HG03439 (cell line): ENCODE data around the gene SH2D4B.
A peak's percentile ranks its signal among the peaks of the same experiment; 100 is the strongest.

Experiments
- ATAC-seq: cut with Tn5 transposase; IDR thresholded peaks from one replicate; pipeline ENCODE4 v1.9.1; 2021; ENCODE audit warnings: mild to moderate bottlenecking, moderate library complexity; ENCODE audit not compliant: unreplicated experiment

Gene SH2D4B

DNA sequence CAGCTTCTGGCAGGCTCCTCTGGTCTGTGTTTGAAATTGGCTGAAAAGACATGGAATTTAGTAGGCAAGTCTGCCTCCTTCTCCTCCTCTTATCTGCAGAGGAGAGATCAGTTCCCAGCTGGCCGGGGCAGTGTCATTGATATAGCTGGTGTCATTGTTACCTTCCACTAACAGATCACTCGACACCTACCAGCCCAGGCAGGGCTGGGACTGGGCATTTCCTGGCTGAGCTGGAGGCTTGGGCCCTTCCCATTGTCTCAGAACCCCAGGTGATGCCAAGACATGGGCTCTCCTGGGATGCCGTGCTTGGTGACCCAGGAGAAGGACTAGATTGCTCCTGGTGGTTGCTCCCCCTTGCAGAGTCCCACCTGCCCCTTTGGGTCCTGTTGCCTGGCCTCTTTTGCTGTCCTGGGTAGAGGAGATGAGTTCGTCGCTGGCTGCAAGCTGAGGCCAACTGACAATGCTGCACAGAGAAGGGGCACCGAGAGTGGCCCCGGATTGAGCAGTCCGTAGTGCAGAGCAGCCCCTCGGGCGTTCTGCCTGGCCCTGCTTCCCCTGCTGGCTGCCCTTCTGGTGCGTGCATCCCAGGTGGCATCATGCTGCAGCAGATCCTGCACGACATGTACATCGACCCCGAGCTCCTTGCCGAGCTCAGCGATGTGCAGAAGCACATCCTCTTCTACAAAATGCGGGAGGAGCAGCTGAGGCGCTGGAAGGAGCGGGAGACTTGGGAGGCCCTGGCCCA, at the start of gene SH2D4B:
Gene SH2D4B (plus strand): TSS at position 167 of the 745 bp plus-strand sequence. CDS start 430 bp downstream, at position 597.
- no peak for ATAC-seq

DNA sequence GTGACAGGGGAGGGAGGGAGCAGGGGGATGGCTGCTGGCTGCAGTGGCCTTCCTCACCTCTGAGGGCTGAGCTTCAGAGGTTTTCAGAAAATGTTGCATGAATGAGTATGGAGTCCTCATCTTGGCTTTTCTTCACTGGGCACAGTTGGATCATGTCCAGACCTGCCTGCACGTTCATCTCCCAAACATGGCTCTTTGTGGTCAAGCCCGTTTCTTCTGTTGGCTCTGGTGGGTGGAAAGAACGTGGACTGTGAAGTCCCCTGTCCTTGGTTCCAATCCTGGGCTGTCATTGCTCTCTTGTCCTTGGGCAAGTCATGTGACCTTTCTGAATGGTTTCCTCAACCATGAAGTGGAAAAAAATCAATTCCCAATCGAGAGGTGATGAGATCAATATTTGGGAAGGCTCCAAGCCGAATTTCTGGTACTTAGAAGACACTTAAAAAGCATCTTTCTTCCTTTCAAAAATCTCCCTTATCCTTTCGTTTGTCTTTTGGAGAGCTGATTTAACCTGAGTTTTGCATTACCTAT, 49.1 kb upstream of the SH2D4B start:
- ATAC-seq: no peak

DNA sequence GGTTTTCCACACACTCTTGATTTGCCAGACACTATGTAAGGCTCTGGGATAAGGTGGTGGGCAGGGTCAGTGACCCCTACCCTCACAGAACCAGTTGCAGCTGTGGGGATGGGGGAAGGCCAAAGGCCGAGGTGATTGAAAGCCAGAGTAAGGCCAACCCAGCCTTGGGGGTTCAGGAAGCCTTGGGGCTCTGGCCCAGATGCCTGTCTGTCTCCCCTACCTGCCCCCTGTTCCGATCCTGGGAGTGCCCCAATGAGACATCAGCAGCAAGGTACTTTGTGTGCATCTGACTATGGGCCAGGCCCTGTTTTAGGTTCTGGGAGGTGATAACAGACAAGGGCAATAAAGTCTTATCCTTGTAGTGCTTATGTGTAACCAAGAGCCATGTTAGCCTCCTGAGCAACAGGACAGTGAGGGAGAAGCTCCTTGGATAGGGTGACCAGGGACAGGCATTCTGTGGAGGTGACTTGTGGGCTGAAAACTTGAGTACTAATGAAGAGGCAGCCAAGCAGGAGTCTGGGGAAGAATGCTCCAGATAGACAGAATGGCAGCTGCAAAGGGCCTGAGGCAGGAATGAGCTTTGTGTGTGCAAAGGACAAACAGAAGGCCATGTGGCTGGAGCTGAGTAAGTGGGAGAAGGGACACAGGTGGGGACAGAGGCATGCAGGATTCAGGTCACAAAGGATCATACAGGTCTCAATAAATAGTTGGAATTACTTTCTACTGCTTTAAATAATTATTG, 48.2 kb upstream of the SH2D4B start:
- no peak for ATAC-seq

DNA sequence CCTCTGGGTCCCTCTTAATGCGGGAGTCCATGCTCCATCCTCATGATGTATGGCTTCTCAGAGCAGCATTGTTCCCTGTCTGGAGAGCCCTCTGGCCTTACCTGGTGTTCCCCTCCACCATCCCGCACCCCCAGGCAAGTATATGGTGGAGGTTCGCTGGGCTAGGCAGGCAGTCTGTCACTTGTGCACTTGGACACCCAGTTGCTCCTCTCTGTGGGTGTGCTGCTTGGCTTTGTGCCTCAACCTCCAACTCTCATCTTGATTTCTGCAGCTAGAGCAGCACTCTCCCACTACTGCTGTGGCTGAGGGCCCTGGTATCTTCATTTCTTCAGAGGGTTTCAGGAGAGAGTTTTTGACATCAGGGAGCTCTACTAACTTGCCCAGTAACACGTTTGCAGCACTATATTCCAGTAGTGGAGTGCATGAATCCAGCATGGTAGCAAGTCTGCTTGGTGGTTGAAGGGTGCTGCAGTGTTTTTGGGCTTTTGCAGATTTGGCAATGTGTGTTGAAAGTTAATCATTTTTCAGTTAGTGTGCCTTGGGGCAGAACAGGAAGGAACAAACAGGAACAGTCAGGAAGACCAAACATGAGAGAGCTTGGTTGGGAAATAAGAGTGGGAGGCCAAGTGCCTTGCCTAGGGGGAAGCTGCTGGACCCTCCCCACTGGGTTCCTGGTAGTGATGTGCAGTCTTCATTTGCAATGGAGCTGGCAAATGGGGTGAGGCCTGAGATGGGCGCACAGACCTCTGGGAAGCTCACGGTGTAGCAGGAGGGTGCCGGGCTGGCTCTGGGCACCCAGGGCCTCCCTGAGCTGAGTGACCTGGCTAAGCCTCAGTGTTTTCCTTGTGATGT, 46.2 kb upstream of the SH2D4B start:
- no peak for ATAC-seq

DNA sequence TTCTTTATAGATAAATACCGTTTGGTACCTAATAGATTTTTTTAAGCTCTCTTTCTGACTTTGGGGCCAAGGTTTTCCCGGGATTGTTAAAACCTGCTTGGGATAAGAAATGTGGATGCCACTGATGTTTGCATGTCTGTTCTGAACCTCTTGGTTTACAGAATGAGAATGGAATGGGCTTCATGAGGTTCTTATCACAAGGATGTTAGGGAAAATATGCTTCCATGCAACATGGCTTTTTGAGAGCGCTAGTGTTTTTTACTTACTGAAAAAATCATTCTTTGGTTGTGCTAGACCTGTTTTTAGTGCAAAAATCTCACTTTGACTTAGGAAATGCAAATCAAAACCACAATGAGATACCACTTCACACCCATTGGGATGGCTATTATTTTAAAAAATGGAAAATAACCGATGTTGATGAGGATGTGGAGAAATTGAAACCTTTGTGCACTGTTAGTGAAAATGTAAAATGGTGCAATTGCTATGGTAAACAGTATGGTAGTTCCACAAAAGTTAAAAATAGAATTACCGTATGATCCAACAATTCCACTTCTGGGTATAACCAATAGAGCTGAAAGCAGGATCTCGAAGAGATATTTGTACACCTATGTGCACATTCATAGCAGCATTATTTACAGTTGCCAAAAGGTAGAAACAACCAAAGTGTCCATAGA, 44.7 kb upstream of the SH2D4B start:
- ATAC-seq: no peak

DNA sequence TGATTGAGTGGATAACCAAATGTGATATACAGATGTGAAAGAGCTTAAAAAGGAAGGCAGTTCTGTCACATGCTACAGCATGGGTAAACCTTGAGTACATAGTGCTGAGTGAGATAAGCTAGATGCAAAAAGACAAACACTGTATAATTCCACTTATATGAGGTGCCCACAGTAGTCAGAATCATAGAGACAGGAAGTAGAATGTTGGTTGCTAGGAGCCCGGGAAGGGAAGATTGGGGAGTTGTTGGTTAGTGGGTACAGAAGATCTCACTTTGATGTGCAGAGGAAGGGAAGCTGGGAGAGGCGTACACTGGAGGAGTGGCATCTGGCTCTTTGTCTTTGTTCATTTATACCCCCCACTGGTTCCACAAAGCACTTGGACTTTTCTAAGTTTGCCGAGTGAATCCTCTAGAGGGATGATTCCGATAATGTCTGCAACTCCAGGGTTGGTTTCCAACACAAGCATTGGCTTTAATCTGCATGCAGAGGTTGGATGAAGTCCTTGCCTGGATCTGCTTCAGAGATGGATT, 44.1 kb upstream of the SH2D4B start:
- no peak for ATAC-seq

DNA sequence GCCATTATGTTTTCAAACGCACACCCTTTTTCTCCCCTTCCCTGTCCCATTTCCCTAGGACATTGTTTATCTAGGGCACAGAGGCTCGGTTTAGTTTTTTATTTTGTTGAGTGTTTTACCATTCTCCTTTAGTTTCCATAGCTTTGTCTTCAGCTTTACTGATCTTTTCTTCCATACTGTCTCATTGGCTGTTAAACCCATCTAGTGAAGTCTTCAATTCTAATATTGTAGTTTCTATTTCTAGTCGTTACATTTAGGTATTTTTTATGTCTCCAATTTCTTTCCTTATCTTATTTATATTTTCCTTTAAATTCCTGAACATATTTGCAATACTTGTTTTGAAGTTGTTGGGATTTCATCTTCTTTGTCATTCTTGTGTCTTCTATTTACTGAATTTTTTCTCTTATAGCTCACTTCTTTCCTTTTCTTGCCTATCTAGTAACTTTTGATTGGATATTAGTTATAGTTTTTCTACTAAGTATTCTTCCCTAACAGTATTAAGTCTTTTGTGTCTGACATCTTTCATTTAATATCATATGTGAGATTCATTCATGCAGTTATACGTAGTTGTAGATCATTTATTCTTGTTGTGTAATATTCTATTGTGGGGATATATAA, 41.0 kb upstream of the SH2D4B start:
- ATAC-seq: no peak

DNA sequence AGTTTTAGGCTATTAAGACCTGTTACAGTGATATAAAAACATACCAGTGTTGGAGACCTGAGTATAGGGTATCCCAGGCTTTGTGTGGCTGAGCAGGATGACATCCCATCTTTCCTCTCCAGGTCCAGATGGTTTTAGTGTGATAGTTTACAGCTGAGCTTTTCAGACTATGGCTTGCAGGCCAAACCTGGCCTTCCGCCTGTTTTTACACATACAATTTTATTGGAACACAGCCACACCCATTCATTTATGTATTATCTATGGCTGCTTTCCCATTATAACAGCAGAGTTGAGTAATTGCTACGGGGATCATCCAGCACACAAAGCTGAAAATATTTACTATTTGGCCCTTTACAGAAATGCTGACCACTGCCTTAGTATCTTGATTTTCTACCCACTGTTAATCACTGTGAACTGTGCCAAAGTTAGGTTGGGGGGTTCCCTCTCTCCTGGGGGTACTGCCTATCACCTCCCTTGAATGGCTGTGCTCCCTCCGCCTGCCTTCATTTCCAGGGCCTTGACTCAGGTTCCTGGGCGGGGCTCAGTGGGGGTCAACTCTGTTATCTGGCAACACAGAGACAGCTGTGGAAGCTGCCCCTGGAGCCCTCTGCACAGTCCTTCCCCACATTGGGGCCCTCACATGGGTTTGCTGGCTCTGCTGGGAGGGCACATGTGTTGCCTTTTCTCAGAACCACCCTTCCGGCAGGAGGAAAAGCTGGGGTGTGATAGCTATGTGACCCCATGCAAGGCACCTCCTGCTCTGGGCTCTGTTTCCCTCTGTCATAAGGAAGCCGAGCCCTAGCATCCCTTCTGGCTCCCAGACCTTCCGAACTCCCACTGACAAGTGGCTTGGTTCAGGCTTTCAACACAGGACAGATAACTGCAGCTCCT, 40.3 kb upstream of the SH2D4B start:
- no peak for ATAC-seq

DNA sequence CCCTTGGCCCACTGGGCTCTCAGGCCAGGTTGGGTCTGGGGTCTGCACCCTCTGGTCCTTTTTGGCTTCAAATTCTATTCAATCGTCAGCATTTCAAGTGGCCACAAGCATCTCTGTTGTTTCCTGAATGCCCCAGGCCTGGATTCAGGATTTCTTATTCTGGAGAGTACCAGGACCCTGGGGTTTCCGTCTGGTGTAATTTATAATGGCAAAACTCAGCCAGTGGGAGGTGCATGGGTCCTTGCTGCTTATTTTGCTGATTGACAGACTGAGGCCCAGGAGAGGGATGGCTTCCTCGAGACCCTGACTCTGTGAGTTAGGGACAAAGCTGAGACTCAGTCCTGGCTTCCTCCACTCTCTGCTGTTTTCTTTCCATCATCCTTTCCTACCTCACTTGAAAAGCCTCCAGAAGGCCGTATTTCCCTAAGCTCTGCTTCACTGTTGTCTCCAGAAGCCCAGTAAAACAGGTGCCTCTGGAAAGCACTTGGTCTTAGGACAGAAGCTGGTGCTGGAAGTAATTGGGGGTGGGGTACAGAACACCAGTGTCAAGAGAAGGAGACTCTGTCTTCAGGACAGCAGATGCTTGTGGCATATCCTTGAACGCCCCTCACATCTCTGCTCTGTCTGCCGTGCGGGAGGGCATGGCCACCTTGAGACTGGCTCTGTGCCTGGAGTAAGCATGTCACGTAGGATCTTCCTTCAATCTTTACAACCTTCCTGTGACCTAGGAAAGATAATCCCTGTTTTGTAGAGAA, 39.4 kb upstream of the SH2D4B start:
- no peak for ATAC-seq

DNA sequence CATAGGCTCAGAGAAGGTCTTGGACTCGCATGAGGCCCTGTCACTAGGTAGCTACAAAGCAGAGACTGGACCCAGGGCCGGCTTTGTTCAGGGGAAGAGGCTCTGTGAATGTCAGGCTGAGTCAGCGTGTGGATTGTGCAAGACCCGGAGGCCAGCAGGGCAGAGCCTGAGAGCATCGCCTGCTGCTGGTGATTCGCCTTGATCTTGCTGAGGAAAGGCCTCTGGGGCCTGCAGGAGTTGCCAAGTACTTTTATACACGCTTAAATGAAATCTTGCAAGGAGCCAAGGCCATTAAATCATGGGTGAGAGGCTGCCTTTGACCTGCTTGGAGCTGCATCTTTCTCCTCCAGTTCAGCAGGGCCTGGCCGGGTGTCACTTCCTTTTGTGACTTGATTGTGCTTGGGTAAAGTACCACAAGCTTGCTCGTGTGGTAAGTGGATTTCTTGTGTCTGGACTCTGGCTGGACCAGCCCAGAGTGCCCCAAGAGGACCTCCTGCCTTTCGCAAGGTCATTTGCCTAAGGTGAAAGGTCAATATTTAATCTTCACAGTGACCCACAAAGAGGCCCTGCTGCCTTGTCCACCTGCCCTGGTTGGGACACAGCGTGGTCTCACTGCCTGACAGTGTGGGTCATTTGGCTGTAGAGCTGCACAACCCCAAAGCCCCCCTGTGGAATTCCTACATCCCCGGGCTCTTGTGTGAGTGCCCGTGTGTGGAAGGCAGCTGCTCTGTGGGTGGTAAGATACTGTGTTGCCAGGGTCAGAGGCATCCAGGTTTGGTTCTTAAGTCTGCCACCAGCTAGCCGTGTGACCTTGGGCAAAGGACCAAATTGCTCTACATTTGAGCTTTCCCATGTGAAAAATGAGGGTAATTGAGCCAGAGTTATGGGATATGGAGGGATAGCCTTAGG, 38.6 kb upstream of the SH2D4B start:
- no peak for ATAC-seq

DNA sequence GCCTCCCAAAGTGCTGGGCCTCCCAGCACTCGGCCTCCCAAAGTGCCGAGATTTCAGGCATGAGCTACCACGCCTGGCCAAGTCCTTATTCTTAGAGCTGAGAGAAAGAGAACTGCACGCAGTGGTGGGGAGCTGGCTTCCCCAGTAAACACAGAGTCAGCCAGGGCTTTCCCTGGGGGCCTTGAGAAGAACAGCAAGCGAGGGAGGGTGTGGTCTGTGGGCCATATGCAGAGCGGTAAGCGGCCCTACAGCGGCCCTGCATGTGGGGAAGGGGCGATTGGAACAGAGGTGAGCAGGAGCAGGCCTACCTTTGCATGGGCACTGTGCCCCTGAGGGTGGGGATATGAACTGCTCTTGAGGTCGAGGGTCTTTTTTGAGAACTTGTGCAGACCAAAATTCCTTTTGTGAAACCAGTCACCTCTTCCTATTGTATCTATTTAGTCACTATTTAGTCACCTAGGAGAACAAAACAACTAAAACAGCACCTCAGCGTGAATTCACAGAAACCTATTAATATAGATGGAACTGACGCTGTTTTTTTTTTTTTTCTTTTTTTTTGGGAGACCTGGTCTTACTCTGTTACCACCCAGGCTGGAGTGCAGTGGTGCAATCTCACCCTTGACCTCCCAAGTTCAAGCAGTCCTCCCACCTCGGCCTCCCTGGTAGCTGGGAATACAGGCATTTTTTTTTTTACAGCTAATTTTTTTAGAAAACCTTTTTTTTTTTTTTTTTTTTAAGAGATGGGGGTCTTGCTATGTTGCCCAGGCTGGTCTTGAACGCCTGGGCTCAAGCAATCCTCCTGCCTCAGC, 36.9 kb upstream of the SH2D4B start:
- peak; percentile 48 for ATAC-seq

DNA sequence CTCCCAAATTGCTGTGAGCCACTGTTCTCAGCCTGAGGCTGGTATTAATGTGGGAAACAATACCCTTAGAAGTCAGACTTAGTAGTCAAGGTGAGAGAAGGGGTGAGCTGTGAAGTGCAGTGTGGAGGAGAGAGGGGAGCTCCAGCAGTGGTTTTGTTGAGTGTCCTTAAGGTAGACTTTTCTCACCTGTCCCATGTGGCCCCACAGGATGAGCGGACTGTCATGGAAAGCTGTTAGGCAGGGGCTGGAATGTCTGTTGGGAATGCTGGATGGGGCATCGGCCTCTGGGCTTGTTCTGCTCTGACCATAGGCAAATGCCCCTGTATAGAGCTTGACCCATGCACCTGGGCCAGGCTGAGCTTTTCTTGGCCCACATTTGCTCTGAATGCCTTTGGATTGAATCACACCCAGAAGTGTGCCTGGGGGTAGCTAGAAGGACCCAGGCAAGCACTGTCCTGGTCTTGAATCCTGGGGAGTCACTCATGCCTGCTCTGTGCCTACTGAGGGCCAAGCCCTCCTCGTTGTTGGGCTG, 36.3 kb upstream of the SH2D4B start:
- ATAC-seq: no peak

DNA sequence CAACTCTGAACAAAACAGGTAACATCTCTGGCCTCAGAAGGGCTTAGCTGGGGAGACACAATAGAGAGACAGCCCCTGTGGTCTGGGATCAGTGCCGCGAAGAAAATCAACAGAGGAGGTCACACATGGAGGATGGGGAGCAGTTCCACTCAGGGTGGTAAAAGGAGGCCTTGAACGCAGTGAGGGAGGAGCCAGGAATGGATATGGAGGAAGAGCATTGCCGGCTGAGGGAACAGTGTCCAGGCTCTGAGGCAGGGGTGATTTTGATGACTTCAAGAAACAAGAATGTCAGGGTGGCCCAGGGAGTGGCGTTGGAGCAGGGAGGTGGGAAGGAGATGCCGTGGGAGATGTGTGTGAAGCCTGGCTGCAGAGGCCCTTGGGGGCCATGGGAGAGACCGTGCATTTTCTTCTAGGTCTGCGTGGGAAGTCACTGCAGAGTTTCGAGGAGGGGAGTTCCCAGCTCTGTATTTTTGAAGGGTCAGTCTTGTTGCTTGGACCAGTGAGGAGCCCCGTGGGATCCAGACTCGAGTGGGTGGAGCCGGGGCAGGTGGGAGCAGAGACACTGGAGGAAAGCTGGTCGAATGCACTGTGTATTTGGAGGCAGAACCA, 35.7 kb upstream of the SH2D4B start:
- ATAC-seq: no peak

DNA sequence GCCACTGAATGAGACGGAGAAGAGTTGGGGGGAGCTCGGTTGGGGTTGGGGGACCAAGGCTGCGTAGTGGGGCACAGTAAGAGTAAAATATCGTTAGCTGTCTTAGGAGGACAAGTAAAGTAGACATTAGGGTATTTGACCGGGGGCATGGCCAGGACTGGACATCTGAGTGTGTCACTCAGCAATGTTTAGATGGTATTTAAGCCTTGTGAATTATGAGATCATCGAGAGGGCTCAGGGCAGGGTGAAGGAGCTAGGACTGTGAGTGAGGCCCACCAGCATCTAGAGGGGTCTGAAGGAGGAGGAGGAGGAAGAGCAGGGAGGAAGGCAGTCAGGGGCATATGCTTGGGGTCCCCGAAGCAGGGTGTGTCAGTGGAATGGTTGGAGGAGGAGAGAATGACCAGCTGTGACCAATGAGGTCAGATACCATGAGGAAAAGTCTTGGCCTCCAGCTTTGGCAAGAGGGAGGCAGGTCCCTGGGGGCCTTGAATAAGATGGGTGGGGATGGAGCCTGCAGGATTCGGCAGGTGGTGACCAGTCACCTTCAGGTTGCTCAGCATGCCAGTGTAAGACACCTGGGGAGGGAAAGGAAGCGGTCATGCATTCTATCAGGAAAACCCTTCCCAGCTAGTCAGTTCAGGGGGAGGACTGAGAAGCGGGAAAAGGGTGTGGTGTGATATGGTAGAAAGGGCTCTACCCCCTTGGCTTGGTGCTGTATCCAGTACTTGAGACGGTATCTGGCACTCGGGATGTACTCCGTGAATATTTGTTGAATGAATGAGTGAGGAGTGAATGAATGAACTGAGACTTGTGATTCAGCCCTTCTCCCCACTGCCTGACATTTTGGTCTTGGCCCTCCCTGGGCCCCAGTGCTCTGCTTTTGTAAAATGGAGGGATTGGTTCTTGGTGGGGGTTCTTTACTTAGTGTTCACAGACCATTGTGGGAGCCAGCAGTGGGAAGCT, 34.8 kb upstream of the SH2D4B start:
- no peak for ATAC-seq
